AG08396 (cell line): ENCODE results near the gene ZNF519.

ENCODE experiments used
- DNase-seq: peaks from one replicate; pipeline ENCODE4 v3.0.0; 2012; ENCODE audit warnings: low spot score, mixed read lengths

Gene ZNF519

GRCh38 chr18:14098428-14098827 is 33.8 kb downstream of the ZNF519 start:
- DNase-seq, result no peak

- no peak for DNase-seq
These were observed 34.5 kb downstream of the ZNF519 start for GRCh38 chr18:14097761-14098160.

GRCh38 chr18:14093307-14093915 is 38.8 kb downstream of the ZNF519 start:
- no peak for DNase-seq

GRCh38 chr18:14092625-14093306 is 39.5 kb downstream of the ZNF519 start:
- no peak for DNase-seq

GRCh38 chr18:14089781-14090180 is 42.5 kb downstream of the ZNF519 start:
- DNase-seq, result no peak

- no peak for DNase-seq
These were observed 43.0 kb downstream of the ZNF519 start for GRCh38 chr18:14089191-14089590.

GRCh38 chr18:14086458-14087231 is 45.6 kb downstream of the ZNF519 start:
- DNase-seq, result peak; percentile 13

GRCh38 chr18:14085770-14086457 is 46.3 kb downstream of the ZNF519 start:
- DNase-seq, result no peak

GRCh38 chr18:14075196-14075595 is 57.0 kb downstream of the ZNF519 start:
- no peak for DNase-seq

- no peak for DNase-seq
These were observed 58.0 kb downstream of the ZNF519 start for GRCh38 chr18:14074187-14074586.

GRCh38 chr18:14053661-14054060 is 78.6 kb downstream of the ZNF519 start:
- no peak for DNase-seq
